Panc1 (cell line): ENCODE data around the gene SUCO.

Experiments
- CTCF ChIP-seq: fragments of 450-650 bp; IDR thresholded peaks from 2 replicates; pipeline ENCODE4 v1.5.1; 2017; ENCODE audit warnings: mild to moderate bottlenecking
- POLR2AphosphoS5 ChIP-seq: IDR thresholded peaks from 2 replicates; pipeline ENCODE4 v1.6.1; 2012; ENCODE audit warnings: mild to moderate bottlenecking, low read depth, low read length, moderate library complexity

GRCh38 chr1:172628401-172628800 is 95.5 kb downstream of the SUCO start:
- no peak for TF ChIP-seq CTCF
- TF ChIP-seq POLR2AphosphoS5 = no peak
